Cardiac fibroblast (primary cell): ENCODE measurements around the gene GABRD.
A peak's percentile ranks its signal among the peaks of the same experiment; 100 is the strongest.

Experiments used
- DNase-seq, 2 donors: peaks; one replicate each; pipeline versions ENCODE4 v3.0.0 to v3.0.0-alpha.2; 2010; ENCODE audit warnings: low read depth in 2 of 2
- H3K4me3 ChIP-seq, 2 donors: replicated peaks in 1 of 2; 1 replicate in 1 of 2; 2 replicates in 1 of 2; pipeline ENCODE4 v1.5.1; 2011; ENCODE audit warnings: low read depth in 2 of 2, low read length in 2 of 2, mild to moderate bottlenecking in 2 of 2, moderate library complexity in 1 of 2
- CTCF ChIP-seq: IDR thresholded peaks from one replicate; pipeline ENCODE4 v1.5.1; 2011; ENCODE audit warnings: low read depth, mild to moderate bottlenecking, low read length, inconsistent platforms

GABRD gene

DNA sequence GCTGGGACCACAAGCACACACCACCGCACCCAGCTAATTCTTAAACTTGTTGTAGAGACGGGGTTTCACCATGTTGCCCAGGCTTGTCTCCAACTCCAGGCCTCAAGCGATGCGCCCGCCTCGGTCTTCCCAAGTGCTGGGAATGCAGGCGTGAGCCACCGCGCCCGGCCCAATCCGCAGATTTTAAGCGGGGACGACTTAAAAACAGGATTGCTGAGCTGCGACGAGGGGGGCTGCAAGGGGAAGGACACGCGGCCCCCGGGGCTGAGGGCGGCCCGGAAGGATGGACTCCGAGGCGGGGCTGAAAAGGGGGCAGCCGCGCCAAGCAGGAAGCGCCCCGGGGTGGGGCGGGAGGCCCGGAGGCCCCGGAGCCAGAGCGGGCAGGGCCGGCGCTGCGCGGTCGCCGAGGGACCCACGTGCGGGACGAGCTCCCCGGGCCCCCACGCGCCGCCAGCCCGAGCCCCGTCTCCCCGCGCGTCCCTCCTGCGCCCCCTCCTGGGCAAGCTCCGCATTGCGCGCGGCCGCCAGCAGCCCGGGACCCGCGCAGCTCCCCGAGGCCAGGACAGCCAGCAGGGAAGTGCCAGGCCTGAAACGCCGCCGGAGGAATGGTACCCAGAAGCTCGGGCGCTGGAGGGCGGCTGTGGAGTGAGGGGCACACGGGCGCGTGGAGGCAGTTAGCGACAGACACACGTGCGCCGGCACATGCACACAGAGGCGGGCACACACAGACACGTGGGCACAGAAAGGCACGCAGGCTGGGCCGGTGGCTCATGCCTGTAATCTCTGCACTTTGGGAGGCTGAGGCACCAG, 25.6 kb downstream of the GABRD start:
- no peak overlapping the region for H3K4me3 ChIP-seq
- TF ChIP-seq CTCF = peak; percentile 40
- peak; percentile 44 to 56 for DNase-seq

DNA sequence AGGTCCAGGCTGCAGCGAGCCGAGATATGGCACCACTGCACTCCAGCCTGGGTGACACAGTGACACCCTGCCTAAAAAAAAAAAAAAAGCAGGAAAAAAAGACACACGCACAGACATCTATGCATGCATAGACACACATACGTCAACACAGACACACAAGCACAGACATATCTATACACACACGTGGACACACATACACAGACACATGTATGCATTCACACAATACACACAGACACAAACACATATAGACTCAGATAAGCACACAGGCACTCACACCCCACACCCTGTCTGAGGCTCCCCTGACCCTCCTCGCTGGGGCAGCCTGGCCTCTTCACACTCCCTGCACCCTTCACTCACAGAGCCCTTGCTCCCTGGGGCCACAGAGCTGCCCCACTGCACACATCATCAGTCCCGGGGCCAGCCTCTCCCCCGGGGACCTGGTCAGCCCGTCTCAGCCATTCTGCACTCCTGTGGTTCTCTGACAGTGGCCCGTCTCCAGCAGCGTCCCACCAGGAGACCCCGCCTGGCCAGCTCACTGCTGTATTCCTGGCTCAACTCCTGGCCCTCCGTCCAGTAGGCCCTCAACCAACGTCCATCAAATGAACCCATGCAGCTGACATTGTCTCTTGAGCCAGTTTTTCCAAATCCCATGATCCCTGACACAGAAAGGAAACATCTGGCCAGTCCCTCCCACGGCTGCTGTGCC, 26.5 kb downstream of the GABRD start:
- no peak for TF ChIP-seq CTCF
- DNase-seq = peak; percentile 18 to 50
- no peak overlapping the region for H3K4me3 ChIP-seq

DNA sequence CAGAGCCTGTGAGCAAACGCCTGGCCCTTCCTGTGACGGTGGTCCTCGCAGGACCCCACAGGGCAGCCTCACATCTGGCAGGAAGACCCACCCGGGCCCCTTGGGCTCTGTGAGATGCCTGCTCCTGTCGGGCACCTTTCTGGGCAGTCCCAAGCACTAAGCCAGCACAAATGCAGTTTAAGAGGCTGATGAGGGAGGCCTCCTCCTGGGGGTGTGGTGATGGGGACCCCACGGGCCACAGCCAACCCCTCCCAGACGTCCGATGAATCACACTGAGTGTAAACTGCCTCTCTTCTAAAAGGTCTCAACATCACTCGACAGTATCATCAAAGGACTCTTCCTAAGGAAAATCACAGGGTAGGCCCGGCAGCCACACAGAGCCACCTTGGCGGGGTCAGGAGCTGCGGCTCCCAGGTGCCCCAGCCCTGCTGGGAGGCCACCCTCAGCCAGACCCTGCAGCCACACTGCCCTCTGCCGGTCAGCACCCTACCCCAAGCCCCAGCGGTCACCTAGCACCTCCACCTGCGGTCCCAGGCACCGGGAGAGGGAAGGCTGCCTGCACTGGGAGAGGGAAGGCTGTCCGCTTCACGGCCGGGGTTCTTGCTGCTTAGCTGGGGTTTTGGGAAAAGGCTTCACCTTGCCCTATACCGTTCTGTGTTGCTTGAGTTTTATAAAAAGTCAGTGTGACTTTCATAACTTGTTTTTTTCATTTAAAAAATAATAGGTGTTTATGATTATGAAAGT, 27.2 kb downstream of the GABRD start:
- DNase-seq = peak; percentile 15 to 18
- peak; percentile 76 for TF ChIP-seq CTCF
- no peak overlapping the region for H3K4me3 ChIP-seq

DNA sequence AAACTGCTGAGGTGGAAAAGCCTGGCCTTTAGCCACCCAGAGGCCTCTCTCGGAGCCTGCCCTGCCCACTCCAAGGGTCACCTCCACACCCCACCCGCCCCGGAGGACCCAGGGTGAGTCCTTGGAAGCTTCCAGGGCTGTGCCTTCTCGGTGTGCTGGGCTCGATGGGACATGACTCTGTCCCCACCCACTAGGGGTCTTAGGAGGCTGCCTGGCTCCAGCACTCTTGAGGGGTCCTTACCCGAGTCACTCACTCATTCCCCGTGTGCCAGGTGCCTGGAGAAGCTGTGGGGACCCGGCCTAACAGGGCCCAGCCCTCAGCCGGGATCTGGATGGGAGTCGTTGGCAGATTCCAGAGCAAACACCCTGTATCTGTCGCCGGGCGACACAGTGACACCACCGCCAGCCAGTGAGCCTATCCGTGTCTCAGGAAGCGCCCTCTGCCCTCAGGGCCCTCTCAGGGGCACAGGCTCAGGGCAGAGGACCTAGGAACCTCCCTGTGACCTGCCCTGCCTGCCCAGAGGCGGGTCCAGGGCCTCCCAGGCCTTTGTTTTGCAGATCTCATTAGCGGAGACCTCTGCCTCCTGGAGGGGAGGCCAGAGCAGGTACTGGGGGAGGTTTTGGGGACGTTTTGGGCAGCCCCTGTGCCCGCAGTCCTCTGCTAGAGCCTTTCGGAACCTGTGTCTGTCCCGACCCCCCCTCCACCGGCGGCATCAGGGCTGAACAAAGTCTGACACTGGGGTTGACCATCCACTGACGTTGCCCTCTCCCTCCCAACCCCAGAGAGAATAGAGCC, 28.0 kb downstream of the GABRD start:
- TF ChIP-seq CTCF = no peak
- H3K4me3 ChIP-seq = no peak overlapping the region
- DNase-seq = no peak

- DNase-seq = no peak
- H3K4me3 ChIP-seq = no peak overlapping the region
- no peak for TF ChIP-seq CTCF
Observed at GRCh38 chr1:2047749-2048729, 28.9 kb downstream of the GABRD start.
